ENCODE results near the gene CIT. TPM values are rescaled to one million over a fixed set of nuclear protein-coding genes. Genes with fewer than 3 reads are reported as not detected.

Gene CIT
- total and polyA plus RNA-seq, 4 donors = 0.31 to 24.7 (median 1.8) TPM

- Histone ChIP-seq H3K36me3 (ENCODE audit: control insufficient read depth in 4 of 4, insufficient read depth in 3 of 4, low read depth in 1 of 4, low read length in 3 of 4) (no peaks in the 10 kb centered on the region), H3K4me3 (ENCODE audit: low read depth in 1 of 3, low read length in 3 of 3) (no peak overlapping the region), H3K9me3 (ENCODE audit: control insufficient read depth in 4 of 4, low read length in 3 of 4) (no peaks in the 10 kb centered on the region), H3K27me3 (ENCODE audit: control insufficient read depth in 4 of 4, insufficient read depth in 4 of 4, low read length in 3 of 4) (no peaks in the 10 kb centered on the region), H3K4me1 (ENCODE audit: control insufficient read depth in 4 of 4, insufficient read depth in 4 of 4, low read length in 3 of 4) (no peaks in the 10 kb centered on the region), H3K27ac (ENCODE audit: low read depth in 1 of 2, low read length in 2 of 2) (no peak overlapping the region), H3K9ac (ENCODE audit: low read depth in 1 of 2, low read length in 2 of 2) (no peak overlapping the region)
- 92% methylated on average over 3 of the region's 3 CpGs for WGBS
- no peak for DNase-seq (ENCODE audit: low spot score)
- TF ChIP-seq ATF3 (IDR thresholded peaks at IDR 0.05) (no peak), ZBTB33 (IDR thresholded peaks at IDR 0.05) (no peak), REST (IDR thresholded peaks at IDR 0.05) (no peak), YY1 (IDR thresholded peaks at IDR 0.05) (no peak), RXRA (IDR thresholded peaks at IDR 0.05) (no peak), JUND (IDR thresholded peaks at IDR 0.05) (no peak), MAX (IDR thresholded peaks at IDR 0.05) (no peak), EGR1 (IDR thresholded peaks at IDR 0.05; ENCODE audit: low read depth in 2 of 2) (no peak), CTCF (IDR thresholded peaks at IDR 0.05; ENCODE audit: low read depth, low read length, missing input control) (no peak), HNF4A (conservative IDR thresholded peaks at IDR 0.05) (no peak), HNF4G (IDR thresholded peaks at IDR 0.05) (no peak), TAF1 (conservative IDR thresholded peaks at IDR 0.05) (no peak), GABPA (IDR thresholded peaks at IDR 0.05 in 1 of 2, conservative IDR thresholded peaks at IDR 0.05 in 1 of 2) (no peak), NR2F2 (IDR thresholded peaks at IDR 0.05) (no peak), RAD21 (IDR thresholded peaks at IDR 0.05) (no peak), FOXA1 (IDR thresholded peaks at IDR 0.05) (no peak), FOXA2 (IDR thresholded peaks at IDR 0.05) (no peak), SP1 (IDR thresholded peaks at IDR 0.05) (no peak)
Observed at GRCh38 chr12:119644930-119645329, 232.2 kb downstream of the CIT start.
